ENCODE measurements around the gene FARS2. TPM values are rescaled to one million over a fixed set of nuclear protein-coding genes. Genes with fewer than 3 reads are reported as not detected.

The FARS2 gene
- total RNA-seq, 2 donors from 2014 or later, result 15.4 to 15.7 TPM

DNA sequence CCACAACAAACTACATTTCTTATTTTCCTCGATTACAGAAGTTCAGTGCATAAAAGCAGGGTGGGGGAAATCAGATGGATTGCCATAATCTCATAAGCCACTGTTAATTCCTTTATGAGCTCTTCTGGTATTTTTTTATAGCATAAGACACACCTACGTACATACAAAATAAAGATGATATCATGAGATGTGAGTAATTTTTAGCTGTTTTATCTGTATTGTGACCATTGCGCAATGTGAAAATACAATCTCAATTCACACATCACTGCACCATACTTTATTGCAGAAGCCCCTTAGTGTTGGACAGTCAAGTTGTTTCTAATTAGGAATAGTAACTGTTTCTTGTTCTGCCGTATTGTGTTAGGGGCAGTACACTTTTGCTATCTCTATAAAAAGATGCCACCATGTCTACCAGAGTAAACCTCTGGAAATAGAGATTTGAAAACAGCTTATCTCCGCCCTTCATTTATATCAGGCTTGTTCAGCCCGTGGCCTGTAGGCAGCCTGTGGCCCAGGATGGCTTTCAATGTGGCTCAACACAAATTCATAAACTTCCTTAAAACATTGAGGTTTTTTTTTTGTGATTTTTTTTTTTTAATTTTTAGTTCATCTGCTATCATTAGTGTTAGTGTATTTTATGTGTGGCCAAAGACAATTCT is 90.4 kb downstream of the FARS2 start:
- DNase-seq, result no peak
- ATAC-seq, result peak; percentile 97
- intact Hi-C loops (cut with DNase I, micrococcal nuclease), result no loop called here

GRCh38 chr6:5353971-5354370 is 92.7 kb downstream of the FARS2 start:
- no peak for DNase-seq
- no peak for ATAC-seq
- intact Hi-C loops (cut with DNase I, micrococcal nuclease), result no loop called here

DNA sequence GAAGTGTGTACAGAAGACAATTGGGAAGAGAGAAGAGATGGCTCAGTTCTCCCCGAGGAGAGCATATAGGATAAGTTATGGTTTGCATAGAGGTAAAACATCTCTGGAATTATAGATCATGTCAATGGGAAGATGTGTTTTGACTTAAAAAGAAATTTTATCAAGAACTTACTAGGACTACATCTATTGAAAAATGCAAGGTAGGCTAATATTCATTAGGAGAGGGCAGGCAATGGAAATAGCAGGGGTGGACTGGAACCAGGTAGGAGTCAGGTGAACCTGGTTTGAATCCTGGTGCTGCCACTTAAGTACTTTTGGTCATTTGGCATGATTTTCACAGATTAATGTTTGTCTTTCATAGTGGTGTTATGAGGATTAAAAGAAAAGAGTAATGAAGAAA is 96.2 kb downstream of the FARS2 start:
- intact Hi-C loops (cut with DNase I, micrococcal nuclease), result no loop called here
- ATAC-seq (no peak), DNase-seq (no peak)

DNA sequence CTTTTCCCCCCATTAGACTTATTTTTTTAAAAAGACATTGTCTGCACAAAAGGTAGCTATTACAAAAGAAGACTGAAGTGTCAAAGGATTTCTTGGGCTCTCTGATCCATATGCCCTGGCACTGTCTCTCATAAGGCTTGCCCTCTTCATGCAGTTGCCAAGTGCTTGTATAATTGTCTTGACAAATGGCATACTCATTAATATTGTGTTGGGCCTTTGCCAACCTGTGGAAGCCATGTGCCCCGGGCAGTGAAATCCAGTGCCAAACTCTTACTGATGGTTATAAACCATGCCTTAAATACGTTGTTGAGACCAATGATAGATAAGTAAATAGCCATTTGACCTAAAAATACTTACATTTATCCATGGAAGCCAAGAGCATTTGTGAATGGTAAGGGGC is 98.1 kb downstream of the FARS2 start:
- ATAC-seq (no peak), DNase-seq (no peak)
- intact Hi-C loops (cut with DNase I, micrococcal nuclease), result no loop called here

DNA sequence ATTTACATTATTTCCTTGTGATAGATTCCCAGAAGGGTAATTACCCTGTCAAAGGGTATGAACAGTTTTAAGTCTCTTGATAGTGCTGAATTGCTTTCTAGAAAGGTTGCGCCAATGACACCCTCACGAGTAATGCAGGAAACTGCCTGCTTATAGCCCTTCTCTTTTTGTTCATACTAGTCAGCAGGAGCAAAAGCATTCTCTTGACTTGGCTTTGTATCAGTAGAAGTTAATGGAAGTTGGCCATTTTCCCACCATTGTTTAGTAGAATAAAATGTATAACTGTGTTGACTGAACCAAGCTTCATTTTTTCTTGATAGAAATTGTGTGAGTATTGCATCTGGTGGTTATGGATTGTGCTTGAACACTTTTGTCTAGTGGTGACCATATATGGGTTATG is 100.1 kb downstream of the FARS2 start:
- ATAC-seq (peak; percentile 64), DNase-seq (no peak)
- intact Hi-C loops (cut with DNase I, micrococcal nuclease), result no loop called here

DNA sequence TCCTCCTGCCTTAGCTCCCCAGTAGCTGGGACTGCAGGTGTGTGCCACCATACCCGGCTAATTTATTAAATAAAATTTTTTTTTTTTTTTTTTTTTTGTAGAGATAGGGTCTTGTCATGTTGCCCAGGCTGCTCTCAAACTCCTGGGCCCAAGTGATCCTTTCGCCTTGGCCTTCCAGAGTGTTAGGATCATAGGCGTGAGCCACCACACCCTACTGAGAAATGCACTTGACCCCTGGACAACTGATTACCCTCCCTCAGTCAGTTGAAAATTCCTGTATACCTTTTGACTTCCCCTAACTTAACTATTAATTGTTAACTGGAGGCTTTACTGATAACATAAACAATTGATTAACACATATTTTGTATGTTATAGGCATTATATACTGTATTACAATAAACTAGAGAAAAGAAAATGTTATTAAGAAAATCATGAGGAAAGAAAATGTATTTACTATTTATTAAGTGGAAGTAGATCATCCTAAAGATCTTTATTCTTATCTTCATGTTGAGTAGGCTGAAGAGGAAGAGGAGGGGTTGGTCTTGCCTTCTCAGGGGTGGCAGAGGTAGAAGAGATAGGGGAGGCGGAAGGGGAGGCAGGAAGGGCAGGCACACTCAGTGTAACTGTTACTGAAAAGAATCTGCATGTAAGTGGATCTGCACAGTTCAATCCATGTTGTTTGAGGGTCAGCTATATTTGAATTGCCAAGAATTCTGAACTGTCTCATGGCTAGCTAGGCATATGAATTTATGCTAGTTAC is 104.3 kb downstream of the FARS2 start:
- no peak for DNase-seq
- peak; percentile 82 for ATAC-seq

DNA sequence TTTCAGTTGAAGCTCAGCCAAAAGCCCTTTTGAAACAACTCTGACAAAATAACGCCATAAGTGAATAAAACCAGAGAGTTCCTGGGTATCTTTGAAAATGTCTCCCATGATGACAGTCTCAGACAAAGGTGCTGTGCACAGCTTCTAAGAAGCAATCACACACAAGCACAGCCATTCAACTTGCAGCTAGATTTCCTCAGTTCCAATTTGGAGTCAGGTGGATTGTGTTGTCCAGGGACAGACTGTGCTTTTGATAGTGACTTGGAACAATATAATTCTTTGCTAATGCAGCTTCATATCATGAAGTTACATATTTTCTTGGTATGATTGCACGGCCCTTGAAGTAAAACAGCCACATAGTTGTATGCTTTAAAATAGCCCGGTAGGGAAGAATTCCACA is 105.6 kb downstream of the FARS2 start:
- ATAC-seq (no peak), DNase-seq (no peak)
- intact Hi-C loops (cut with DNase I, micrococcal nuclease), result no loop called here

More for the DNA sequence above, 104.3 kb downstream of the FARS2 start:
- intact Hi-C loops (cut with DNase I, micrococcal nuclease), result no loop called here

- intact Hi-C loops (cut with DNase I, micrococcal nuclease), result no loop called here
- no peak for DNase-seq
- ATAC-seq, result peak; percentile 54
These were observed 106.2 kb downstream of the FARS2 start for GRCh38 chr6:5367510-5367909.

DNA sequence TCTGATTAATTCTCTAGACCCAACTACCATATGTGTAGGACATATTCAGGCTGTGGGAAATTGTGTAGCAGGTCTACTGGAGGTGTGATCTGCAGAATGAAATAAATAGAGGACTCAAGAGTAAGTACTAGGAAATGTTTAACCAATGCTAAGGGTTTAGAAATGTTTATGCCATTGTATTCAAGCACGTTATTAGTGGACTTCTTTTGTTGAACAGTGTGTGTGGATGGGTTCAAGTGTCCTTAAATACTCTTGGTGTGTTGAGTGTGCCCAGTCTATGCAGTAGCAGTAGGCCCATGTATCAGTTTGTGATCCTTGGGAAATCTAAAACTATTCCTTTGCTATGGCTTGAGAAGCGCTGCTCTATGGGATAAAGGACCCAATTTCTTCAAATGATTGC is 112.1 kb downstream of the FARS2 start:
- ATAC-seq, result no peak
- intact Hi-C loops (cut with DNase I, micrococcal nuclease), result no loop called here
- no peak for DNase-seq

DNA sequence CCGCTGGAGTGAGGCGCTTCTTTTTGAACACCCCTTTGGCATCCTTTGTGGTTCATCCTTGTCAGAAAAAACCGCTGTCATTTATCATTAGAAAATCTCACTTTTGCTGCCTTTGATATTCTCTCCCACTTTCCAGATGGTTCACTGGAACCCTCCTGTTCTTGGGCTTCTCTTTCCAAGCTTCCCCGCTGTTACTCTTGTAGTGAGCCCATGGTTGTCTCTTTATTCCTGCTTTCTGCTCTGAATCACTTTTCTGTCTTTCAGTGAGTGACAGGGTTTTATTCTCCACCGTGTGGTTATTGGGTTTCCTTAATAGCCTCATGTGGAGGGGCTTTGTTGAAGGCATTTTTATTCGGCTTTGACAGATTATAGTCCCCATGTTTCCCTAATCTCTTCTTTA is 117.0 kb downstream of the FARS2 start:
- intact Hi-C loops (cut with DNase I, micrococcal nuclease), result no loop called here
- DNase-seq, result no peak
- no peak for ATAC-seq

DNA sequence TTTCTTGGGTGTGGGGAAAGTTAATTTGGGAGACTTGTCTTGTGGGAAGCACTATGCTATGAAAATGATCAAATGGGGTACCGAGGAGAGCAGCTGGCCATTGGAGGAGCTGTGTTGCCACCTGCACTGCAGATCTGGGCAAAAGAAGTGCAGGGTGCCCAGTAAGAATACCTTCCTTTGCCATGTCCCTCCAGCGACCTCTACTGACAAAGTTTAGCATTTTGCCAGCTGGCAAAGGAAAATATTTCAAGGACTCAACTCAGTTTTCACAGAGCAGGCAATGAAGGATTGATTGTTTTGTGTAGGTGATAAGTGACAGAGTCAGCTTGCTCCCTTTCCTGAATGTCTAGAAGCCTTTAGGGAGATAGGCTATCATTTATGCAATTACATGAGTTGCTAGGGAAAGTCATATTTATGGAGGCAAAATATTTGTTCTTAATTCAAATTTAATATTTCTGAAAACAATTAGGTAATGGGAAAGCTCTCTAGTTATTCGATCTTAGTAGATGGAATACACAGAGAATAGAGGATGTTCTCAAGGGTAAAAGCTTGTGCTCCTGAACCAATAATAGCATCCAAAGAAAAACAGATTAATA is 118.4 kb downstream of the FARS2 start:
- intact Hi-C loops (cut with DNase I, micrococcal nuclease), result no loop called here
- ATAC-seq, result peak; percentile 81
- DNase-seq, result peak in 1 of 2 donors; percentile 45

DNA sequence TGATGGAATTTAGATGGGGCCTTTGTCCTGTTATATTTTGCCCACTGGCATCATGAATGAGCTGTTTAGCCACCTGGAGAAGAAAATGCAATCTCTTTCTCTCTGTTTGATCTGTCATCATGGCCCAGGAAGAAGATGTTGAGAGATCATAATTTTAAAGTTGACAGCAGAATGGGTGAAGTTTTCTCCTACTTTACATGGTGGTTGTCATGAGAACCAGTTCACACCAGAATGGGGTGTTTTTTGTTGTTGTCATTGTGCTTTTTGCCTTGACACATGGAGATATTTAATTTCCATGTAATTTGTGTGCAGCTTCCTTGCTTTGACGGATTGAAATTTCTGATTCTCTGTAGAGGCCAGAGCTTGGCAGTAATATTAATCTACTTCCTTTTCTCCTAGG is 122.5 kb downstream of the FARS2 start:
- intact Hi-C loops (cut with DNase I, micrococcal nuclease), result no loop called here
- DNase-seq (no peak), ATAC-seq (no peak)

- ATAC-seq (no peak), DNase-seq (no peak)
- intact Hi-C loops (cut with DNase I, micrococcal nuclease), result no loop called here
These were observed 123.0 kb downstream of the FARS2 start for GRCh38 chr6:5384276-5384675.

GRCh38 chr6:5388326-5388725 is 127.0 kb downstream of the FARS2 start:
- intact Hi-C loops (cut with DNase I, micrococcal nuclease), result no loop called here
- no peak for DNase-seq
- ATAC-seq, result no peak

DNA sequence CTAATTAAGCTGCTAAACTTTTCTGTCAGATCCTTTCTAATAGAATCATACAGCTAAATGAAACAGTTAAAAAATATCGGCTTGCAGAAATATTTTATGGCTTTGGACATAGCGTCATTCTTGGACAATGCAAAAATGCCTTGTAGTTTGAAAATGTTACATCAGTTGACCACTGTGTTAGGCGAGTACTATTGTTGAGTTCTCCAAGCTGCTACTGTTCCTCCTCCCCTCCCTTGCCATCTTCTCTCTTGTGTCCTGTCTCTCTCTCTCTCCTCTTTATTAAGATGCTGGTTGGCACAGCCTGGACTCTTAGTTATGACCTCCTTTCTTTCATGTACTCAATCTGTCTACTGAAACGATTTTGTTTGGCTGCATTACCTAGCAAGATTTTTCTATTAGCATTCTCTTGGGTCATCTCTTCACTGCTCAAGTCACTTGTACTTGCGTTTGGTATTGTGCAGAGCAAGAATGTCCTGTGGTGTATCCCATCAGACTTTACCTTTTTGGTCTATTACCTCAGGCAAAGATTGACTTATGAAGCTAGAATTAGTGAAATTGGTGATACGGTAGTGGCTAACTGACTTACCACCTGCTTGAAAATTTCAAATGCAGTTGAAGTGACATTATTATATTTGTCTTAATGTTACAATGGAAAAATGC is 127.9 kb downstream of the FARS2 start:
- intact Hi-C loops (cut with DNase I, micrococcal nuclease), result no loop called here
- DNase-seq (no peak), ATAC-seq (no peak)

- intact Hi-C loops (cut with DNase I, micrococcal nuclease), result no loop called here
- no peak for ATAC-seq
- no peak for DNase-seq
These were observed 128.9 kb downstream of the FARS2 start for GRCh38 chr6:5390177-5390576.

- DNase-seq (no peak), ATAC-seq (peak; percentile 84)
- intact Hi-C loops (cut with DNase I, micrococcal nuclease), result no loop called here
These were observed 133.0 kb downstream of the FARS2 start for GRCh38 chr6:5394280-5394679.

GRCh38 chr6:5395719-5396118 is 134.4 kb downstream of the FARS2 start:
- intact Hi-C loops (cut with DNase I, micrococcal nuclease), result no loop called here
- DNase-seq (no peak), ATAC-seq (no peak)

DNA sequence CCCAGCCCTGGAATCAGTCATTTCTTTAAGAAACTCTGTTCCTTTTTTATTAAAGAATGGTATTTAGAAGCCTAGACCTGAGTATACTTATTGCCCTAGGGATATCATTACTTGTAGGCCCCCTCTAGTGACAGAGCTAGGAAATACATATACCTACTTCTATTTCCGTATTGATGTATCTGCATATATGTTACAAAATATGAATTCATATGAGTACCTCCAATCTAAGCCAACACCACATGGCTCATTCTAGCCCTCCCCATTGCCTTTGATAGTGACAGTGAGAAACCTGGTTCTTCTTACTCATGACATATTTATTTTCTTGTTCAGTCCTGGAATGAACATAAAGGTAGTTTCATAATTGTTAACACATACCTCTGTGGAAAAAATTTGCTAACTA is 137.2 kb downstream of the FARS2 start:
- ATAC-seq, result peak; percentile 59
- DNase-seq, result no peak
- intact Hi-C loops (cut with DNase I, micrococcal nuclease), result no loop called here

DNA sequence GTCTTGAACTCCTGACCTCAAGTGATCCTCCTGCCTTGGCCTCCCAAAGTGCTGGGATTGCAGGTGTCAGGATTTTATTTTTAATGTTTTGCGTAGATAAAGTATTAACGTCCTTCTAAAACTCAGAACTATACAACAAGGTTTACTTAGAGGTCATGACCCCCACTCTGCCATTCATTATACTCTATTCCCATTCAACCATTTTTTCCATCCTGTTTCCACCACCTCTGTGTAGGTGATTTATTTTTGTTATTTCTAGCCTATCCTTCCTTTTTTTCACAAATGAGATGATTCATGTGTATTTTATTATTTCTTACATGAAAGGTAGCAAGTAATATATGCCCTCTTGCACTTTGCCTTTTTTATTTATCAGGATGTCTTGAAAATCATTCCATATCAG is 138.1 kb downstream of the FARS2 start:
- ATAC-seq (no peak), DNase-seq (no peak)
- intact Hi-C loops (cut with DNase I, micrococcal nuclease), result no loop called here
